ENCODE measurements around the gene KCNH5.

Gene KCNH5

DNA sequence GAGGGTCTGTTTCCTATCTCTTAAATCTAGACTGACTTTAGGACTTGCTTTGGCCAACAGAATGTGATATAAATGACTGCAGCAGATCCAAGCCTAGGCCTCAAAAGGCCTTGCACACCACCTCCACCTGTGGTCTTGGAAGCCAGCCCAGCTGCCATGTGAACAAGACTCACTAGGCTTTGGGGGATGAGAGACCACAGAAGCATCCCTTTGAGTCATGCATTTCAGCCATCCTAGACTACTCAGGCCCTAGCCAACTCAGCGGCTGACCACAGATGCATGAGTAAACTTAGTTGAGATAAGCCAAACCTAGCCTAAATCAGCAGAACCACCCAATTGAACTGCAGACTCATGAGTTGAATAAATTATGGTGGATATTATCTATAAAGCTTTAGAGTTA, 87.7 kb downstream of the KCNH5 start:
- TF ChIP-seq, protein P1, sequence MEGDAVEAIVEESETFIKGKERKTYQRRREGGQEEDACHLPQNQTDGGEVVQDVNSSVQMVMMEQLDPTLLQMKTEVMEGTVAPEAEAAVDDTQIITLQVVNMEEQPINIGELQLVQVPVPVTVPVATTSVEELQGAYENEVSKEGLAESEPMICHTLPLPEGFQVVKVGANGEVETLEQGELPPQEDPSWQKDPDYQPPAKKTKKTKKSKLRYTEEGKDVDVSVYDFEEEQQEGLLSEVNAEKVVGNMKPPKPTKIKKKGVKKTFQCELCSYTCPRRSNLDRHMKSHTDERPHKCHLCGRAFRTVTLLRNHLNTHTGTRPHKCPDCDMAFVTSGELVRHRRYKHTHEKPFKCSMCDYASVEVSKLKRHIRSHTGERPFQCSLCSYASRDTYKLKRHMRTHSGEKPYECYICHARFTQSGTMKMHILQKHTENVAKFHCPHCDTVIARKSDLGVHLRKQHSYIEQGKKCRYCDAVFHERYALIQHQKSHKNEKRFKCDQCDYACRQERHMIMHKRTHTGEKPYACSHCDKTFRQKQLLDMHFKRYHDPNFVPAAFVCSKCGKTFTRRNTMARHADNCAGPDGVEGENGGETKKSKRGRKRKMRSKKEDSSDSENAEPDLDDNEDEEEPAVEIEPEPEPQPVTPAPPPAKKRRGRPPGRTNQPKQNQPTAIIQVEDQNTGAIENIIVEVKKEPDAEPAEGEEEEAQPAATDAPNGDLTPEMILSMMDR (conservative IDR thresholded peaks at IDR 0.05; ENCODE audit: low read depth, low read length), result no peak
- DNase-seq (ENCODE audit: low read depth), result peak; percentile 65
- H3K4me3 ChIP-seq (ENCODE audit: low read depth, low read length), result no peak overlapping the region

DNA sequence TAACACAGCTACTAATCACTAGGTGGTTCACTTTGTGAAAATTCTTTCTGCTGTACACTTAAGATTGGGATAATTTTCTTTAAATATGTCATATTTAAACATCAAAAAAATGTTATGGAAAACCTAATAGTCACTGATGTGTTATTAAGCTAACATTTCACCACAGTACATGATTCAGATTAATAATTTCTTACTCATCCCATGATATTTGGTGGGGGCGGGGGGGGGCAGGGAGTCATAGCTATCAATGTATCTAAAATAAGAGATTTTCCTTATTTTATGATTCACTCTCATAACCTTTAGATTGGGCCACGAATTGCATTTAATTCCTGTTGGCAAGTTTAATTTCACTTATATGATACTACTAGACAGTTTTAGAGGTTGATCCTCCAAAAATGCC, 88.8 kb downstream of the KCNH5 start:
- TF ChIP-seq, protein P1 (conservative IDR thresholded peaks at IDR 0.05; ENCODE audit: low read depth, low read length), result no peak
- no peak for DNase-seq (ENCODE audit: low read depth)
- no peak overlapping the region for H3K4me3 ChIP-seq (ENCODE audit: low read depth, low read length)

DNA sequence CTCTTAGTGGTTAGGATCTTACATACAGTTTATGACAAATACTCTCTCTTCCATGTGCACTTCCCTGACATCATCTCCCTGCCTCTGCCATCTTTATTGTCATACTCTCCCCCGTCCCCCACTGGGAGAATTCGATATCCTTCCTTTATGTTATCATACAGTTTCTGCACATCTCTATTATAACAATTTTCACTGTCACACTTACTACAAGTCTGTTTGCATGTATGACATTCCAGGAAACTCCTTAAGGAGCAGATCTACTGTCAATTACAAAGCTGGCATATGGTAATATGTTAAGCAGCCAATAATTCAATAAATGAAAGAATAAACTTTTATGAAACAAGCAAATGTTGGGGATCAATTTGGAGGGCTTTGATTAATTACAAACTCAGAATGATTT, 91.1 kb downstream of the KCNH5 start:
- no peak overlapping the region for H3K4me3 ChIP-seq (ENCODE audit: low read depth, low read length)
- DNase-seq (ENCODE audit: low read depth), result no peak

DNA sequence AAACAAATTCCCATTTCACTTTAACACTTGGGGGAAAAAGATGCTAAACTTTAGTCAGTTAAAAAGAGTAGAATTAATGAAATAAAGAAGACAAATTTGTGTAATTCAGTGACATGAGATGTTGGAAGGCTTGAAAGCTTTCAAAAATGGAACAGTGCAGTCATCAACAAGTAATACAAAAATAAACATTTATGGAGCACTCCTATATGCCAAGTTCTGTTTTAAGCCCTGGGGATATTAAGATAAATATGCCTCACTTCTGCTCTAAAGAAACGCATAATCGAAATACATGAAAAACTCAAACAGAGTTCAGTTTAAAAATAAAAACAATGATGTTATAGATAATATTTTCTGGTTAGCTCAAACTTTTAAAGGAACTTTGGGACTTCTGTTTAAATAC, 93.0 kb downstream of the KCNH5 start:
- TF ChIP-seq, protein P1 (conservative IDR thresholded peaks at IDR 0.05; ENCODE audit: low read depth, low read length), result no peak
- no peak overlapping the region for H3K4me3 ChIP-seq (ENCODE audit: low read depth, low read length)
- no peak for DNase-seq (ENCODE audit: low read depth)

More for the DNA sequence above, 91.1 kb downstream of the KCNH5 start:
- TF ChIP-seq, protein P1 (conservative IDR thresholded peaks at IDR 0.05; ENCODE audit: low read depth, low read length), result no peak

DNA sequence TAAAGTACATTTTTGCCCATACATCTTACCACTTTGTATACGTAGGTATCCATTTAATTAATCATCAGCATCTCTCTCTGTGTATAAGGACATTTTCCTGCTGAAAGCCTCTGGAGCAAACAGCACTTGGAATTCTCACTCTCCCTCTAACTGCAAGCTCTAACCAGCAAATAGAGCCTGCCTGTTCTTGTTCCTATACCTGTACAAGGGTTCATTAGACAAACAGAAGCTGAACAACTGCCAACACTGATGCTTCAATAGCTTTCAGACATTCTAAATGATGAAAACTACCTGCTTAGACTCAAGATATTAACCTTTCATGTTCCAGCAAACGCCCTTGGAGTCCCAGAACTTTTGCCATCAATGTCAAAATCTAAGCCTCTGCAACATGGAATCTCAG, 98.0 kb downstream of the KCNH5 start:
- no peak overlapping the region for H3K4me3 ChIP-seq (ENCODE audit: low read depth, low read length)
- no peak for DNase-seq (ENCODE audit: low read depth)
- TF ChIP-seq, protein P1 (conservative IDR thresholded peaks at IDR 0.05; ENCODE audit: low read depth, low read length), result no peak

DNA sequence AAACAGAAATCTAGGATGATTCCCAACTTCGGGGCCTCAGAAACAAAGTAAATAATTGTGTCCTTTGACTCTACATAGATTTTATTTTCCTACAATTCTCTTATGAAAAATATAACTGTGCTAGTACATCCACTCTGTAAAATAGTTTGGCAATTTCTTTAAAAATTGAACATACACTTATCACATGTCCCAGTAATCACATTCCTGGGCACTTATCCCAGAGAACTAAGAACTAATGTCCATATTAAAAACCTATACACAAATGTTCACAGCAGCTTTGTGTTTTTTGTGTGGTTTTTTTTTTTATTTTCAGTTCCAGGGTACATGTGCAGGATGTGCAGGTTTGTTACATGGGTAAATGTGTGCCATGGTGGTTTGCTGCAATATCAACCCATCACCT, 99.0 kb downstream of the KCNH5 start:
- no peak for DNase-seq (ENCODE audit: low read depth)
- TF ChIP-seq, protein P1 (conservative IDR thresholded peaks at IDR 0.05; ENCODE audit: low read depth, low read length), result no peak
- H3K4me3 ChIP-seq (ENCODE audit: low read depth, low read length), result no peak overlapping the region

DNA sequence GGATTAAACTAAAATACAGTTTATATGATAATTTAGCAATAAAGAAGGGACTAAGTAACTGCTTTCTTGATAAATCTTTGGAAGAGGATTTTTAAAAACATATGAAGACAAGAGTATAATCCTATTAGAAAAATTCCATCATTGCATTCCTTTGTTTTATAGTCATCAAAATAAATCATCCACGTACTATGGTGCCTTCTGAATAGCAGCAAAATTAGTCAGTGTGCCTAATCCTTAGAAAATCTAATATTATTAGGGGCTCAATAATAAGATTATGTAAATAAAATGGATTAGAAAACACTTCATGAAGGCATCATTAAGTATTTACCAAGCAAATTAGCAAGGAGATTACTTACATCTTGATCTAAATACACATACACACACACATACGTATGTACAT, 102.1 kb downstream of the KCNH5 start:
- peak; percentile 2 for DNase-seq (ENCODE audit: low read depth)
- TF ChIP-seq, protein P1 (conservative IDR thresholded peaks at IDR 0.05; ENCODE audit: low read depth, low read length), result no peak
- no peak overlapping the region for H3K4me3 ChIP-seq (ENCODE audit: low read depth, low read length)
